Smooth muscle cell (in vitro differentiated cells): ENCODE measurements around the gene PSTPIP1. TPM values are rescaled to one million over a fixed set of nuclear protein-coding genes. Genes with fewer than 3 reads are reported as not detected.

Experiments used
- DNase-seq: peaks from one replicate; lab custom pipeline; 2025; ENCODE audit not compliant: unreplicated experiment; lab: John Stamatoyannopoulos, UW
- H2AFZ ChIP-seq: fragments of 200-600 bp; sonication (generic); 2 replicates; pipeline ENCODE4 v1.6.0; 2016; ENCODE audit warnings: antibody characterized with exemption, low read depth, mild to moderate bottlenecking
- H3F3A ChIP-seq: fragments of 200-600 bp; sonication (generic); 2 replicates; pipeline ENCODE4 v1.6.0; 2017; ENCODE audit warnings: antibody characterized with exemption, low read depth
- H3K27ac ChIP-seq: fragments of 200-600 bp; sonication (generic); 2 replicates; pipeline ENCODE4 v1.5.1; 2016; ENCODE audit warnings: low read depth, mild to moderate bottlenecking
- H3K27me3 ChIP-seq: fragments of 200-600 bp; sonication (generic); 2 replicates; pipeline ENCODE4 v1.6.1; 2016; ENCODE audit warnings: low read depth, mild to moderate bottlenecking
- H3K36me3 ChIP-seq: fragments of 200-600 bp; sonication (generic); 2 replicates; pipeline ENCODE4 v1.5.1; 2016; ENCODE audit warnings: low read depth
- H3K4me1 ChIP-seq: fragments of 200-600 bp; sonication (generic); 2 replicates; pipeline ENCODE4 v1.5.1; 2016; ENCODE audit warnings: low read depth
- H3K4me2 ChIP-seq: fragments of 200-600 bp; sonication (generic); 2 replicates; pipeline ENCODE4 v1.6.0; 2016; ENCODE audit warnings: mild to moderate bottlenecking
- H3K4me3 ChIP-seq: fragments of 200-600 bp; sonication (generic); 2 replicates; pipeline ENCODE4 v1.5.1; 2016; ENCODE audit warnings: mild to moderate bottlenecking
- H3K79me2 ChIP-seq: fragments of 200-600 bp; sonication (generic); 2 replicates; pipeline ENCODE4 v1.6.0; 2016; ENCODE audit warnings: low read depth, mild to moderate bottlenecking
- H3K9ac ChIP-seq: fragments of 200-600 bp; sonication (generic); 2 replicates; pipeline ENCODE4 v1.6.0; 2016; ENCODE audit warnings: low read depth
- H3K9me3 ChIP-seq: fragments of 200-600 bp; sonication (generic); replicated peaks from 2 replicates; pipeline ENCODE4 v1.5.1; 2016; ENCODE audit warnings: low read depth
- H4K20me1 ChIP-seq: fragments of 200-600 bp; sonication (generic); 2 replicates; pipeline ENCODE4 v1.6.0; 2016; ENCODE audit warnings: low read depth
- WGBS: methylation state at CpG from one replicate; pipeline ENCODE4 v1.1.7; 2016; ENCODE audit warnings: low lambda C conversion rate; 5-methylcytosine and 5-hydroxymethylcytosine counted together
- polyA plus RNA-seq: library from polyadenylated mRNA; unstranded; fragments of >200 nt; fragmentation: Nextera tagmentation; extraction: Ambion mirVana; gene quantifications from 2 replicates; pipeline ENCODE4 v1.2.1, GENCODE V29; 2016
- total RNA-seq: library from RNA; depleted of rRNA; stranded (reverse); fragments of >200 nt; gene quantifications from 2 replicates; pipeline ENCODE4 v1.2.3, GENCODE V29; 2014
- TF ChIP-seq, protein P1 (sequence below): fragments of 200-600 bp; sonication (generic); IDR thresholded peaks from 2 replicates; pipeline ENCODE4 v1.5.1; 2017; ENCODE audit warnings: borderline replicate concordance, mild to moderate bottlenecking, antibody characterized with exemption; ENCODE audit not compliant: insufficient read depth, poor library complexity, severe bottlenecking

Gene PSTPIP1
- total and polyA plus RNA-seq, 2 experiments from 2014 or later, result 0.38 TPM; not detected in 1

DNA sequence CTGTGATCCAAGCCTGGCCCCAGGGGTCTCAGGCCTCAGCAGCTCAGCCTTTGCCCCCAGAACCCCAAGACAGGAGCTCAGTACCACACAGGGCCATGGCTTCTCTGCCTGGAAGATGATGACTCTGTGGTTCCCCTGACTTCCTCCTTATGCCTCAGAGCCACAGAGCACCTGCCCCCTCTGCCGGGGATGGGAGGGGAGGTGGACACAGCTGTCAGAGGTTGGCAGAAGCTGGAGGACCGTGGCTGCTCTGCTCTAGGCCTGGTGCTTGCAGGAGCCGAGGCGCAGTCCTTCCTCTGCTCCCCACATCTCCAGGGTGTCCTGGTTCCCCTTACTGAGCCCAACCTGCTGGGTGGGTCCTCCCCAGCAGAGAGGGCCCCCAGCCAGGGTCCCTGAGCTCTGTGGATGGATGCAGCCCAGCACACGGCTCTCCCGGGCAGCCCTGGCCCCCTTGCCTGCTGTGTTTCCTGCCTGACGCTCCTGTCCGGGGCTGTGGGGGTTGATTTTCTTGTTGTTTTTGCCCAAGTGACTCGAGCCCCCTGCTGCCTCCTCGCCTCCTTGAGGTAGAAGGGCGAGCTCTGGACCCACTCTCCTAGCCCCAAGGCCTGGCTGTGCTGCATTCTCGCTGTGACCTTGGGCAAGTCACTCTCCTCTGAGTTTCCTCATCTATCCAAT lies 36.6 kb downstream of the PSTPIP1 start:
- Histone ChIP-seq H3K4me1 (no peaks in the 10 kb centered on the region), H3K9ac (no peak overlapping the region), H3F3A (no peaks in the 10 kb centered on the region), H4K20me1 (no peaks in the 10 kb centered on the region), H3K79me2 (no peaks in the 10 kb centered on the region), H3K9me3 (no peaks in the 10 kb centered on the region), H3K4me2 (no peak overlapping the region), H3K27me3 (no peaks in the 10 kb centered on the region), H3K36me3 (no peaks in the 10 kb centered on the region), H3K27ac (no peak overlapping the region), H2AFZ (no peak overlapping the region), H3K4me3 (no peak overlapping the region)
- no peak for DNase-seq
- TF ChIP-seq, protein P1, sequence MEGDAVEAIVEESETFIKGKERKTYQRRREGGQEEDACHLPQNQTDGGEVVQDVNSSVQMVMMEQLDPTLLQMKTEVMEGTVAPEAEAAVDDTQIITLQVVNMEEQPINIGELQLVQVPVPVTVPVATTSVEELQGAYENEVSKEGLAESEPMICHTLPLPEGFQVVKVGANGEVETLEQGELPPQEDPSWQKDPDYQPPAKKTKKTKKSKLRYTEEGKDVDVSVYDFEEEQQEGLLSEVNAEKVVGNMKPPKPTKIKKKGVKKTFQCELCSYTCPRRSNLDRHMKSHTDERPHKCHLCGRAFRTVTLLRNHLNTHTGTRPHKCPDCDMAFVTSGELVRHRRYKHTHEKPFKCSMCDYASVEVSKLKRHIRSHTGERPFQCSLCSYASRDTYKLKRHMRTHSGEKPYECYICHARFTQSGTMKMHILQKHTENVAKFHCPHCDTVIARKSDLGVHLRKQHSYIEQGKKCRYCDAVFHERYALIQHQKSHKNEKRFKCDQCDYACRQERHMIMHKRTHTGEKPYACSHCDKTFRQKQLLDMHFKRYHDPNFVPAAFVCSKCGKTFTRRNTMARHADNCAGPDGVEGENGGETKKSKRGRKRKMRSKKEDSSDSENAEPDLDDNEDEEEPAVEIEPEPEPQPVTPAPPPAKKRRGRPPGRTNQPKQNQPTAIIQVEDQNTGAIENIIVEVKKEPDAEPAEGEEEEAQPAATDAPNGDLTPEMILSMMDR, result no peak
- WGBS, result 94% methylated on average over 12 of the region's 12 CpGs

DNA sequence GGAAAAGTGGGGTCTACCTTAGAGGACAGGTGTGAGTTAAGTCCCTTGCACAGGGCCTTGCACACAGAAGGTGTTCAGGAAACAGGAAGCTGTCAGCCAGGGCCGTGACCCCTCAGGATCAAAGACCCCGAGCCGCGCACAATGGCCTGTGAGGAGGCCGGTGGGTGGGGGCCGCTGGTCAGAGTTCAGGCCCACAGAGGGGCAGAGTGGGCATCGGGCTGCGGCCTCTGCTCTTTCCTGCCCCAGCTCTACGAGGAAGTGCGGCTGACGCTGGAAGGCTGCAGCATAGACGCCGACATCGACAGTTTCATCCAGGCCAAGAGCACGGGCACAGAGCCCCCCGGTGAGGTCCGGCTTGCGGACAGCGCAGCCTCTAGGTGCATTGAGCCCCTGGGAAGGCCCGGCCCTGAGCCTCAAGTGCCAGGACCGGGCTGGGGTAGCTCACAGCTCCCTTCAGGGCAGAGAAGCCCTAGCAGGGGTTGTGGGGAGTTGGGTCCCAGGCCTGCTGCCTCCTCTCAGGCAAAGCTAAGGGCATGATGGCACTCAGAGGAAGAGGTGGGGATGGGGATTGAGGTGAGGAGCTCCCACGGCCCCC lies 37.2 kb downstream of the PSTPIP1 start:
- no peak overlapping the region for H3K9ac ChIP-seq
- no peaks in the 10 kb centered on the region for H3F3A ChIP-seq
- H4K20me1 ChIP-seq, result no peaks in the 10 kb centered on the region
- no peaks in the 10 kb centered on the region for H3K9me3 ChIP-seq
- no peaks in the 10 kb centered on the region for H3K79me2 ChIP-seq
- no peaks in the 10 kb centered on the region for H3K27me3 ChIP-seq
- no peaks in the 10 kb centered on the region for H3K36me3 ChIP-seq
- DNase-seq, result no peak
- H3K4me1 ChIP-seq, result no peaks in the 10 kb centered on the region
- H2AFZ ChIP-seq, result no peak overlapping the region
- WGBS, result 92% methylated on average over 22 of the region's 22 CpGs
- TF ChIP-seq, protein P1, result no peak
- H3K4me2 ChIP-seq, result no peak overlapping the region
- H3K27ac ChIP-seq, result no peak overlapping the region
- H3K4me3 ChIP-seq, result no peak overlapping the region

DNA sequence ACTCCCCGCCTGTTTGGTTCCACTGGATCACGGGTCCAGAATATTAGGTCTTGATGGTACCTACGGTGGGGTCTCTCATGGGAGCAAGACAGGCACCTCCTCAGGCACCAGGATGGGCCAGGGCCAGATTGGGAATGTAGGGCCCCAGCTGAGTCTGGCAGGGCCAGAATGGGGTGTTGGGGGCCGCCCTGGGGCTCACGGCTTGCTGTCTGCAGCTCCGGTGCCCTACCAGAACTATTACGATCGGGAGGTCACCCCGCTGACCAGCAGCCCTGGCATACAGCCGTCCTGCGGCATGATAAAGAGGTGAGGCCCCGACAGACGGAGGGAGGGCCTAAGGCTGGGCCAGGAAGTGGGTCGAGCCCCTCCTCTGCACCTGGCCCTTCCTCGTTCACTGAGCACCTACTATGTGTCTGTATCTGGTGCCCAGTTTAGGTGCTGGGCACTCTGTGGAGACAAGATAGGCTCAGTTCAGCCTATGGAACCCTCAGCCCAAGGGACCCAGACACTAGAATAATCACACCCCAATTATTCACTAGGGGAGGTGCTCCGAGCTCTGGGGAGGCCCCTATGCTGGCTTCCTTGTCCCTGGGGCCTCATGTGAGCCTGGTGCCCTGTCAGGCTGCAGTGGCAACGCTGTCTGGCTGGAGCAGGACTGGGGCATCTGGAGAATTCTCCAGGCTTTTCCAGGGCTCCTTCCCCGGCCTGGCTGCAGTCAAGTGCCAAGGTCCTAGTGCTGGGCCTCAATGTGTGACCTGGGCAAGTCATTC lies 37.9 kb downstream of the PSTPIP1 start:
- Histone ChIP-seq H3K36me3 (no peaks in the 10 kb centered on the region), H3K9ac (no peak overlapping the region), H3K27me3 (no peaks in the 10 kb centered on the region), H4K20me1 (no peaks in the 10 kb centered on the region), H3K9me3 (no peaks in the 10 kb centered on the region), H3K27ac (no peak overlapping the region), H3K4me1 (no peaks in the 10 kb centered on the region), H3K4me3 (no peak overlapping the region), H2AFZ (no peak overlapping the region), H3K79me2 (no peaks in the 10 kb centered on the region), H3F3A (no peaks in the 10 kb centered on the region), H3K4me2 (no peak overlapping the region)
- WGBS, result 95% methylated on average over 18 of the region's 18 CpGs
- TF ChIP-seq, protein P1, result no peak
- no peak for DNase-seq
